ENCODE measurements around the gene FCHO2.

FCHO2 gene

DNA sequence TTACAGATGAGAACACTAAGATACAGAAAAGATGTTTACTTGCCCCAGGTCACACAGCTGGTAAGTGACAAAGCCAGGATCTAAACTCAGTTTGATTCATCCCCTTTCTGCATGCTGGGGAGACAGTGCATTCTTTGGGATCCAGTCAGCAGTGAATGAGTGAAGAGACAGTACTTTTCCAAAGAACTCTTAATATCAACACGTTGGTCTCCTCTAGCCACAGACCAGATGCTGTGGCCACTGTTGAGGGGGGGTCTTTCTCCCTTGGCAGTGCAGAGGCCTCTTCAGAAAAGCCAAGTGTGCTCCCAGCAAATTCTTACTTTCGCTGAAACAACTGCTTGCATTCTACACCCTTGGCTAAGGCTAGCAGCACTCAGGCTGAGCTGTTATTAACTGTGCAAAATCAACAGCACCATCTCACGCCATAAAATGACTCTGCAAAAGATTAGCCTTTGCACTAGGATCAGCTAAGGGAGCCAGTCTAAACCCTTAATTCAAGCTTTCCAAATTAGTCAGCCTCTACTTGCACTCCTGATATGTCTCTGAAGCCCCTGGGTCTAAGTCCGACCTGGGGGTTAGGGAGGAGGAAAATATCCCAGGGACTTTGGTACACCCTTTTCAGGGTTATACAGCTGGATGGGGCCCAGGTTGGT is 159.7 kb downstream of the FCHO2 start:
- no peak for TF ChIP-seq CTCF (conservative IDR thresholded peaks at IDR 0.05; ENCODE audit: control insufficient read depth, insufficient read depth, low read depth, low read length)
- no peak overlapping the region for H3K4me3 ChIP-seq (ENCODE audit: control insufficient read depth, low read depth, low read length)
- DNase-seq (ENCODE audit: low read depth), result peak; percentile 94

- TF ChIP-seq CTCF (conservative IDR thresholded peaks at IDR 0.05; ENCODE audit: control insufficient read depth, insufficient read depth, low read depth, low read length), result no peak
- DNase-seq (ENCODE audit: low read depth), result no peak
- no peak overlapping the region for H3K4me3 ChIP-seq (ENCODE audit: control insufficient read depth, low read depth, low read length)
Observed at GRCh38 chr5:73116506-73116905, 160.7 kb downstream of the FCHO2 start.

DNA sequence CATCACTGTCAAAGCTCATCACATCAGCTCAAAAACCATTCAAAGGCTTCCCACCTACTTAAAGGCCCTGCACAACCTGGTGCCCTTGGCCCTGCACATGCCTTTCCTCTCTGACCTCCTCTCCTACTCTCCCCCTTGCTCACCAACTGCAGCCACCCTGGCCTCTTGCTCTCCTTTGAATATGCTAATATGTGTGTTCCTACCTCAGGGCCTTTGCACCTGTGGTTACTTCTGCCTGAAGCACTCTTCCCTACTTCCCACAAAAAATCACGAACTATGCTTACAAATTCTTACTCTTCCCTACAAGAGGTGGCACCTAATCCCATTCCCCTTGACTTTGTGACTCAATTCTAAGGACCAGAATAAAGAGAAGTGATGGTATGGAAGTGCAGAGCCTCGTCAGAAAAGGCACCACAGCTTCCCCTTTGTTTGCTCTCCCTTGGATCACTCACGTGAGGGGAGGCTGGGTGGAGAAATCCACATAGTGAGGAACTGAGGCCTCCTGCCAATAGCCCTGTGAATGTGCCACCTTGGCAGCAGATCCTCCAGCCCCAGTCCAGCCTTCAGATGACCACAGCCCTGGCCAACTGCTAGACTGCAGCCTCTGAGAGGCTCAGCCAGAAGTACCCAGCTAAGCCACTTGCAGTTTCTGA is 161.4 kb downstream of the FCHO2 start:
- no peak overlapping the region for H3K4me3 ChIP-seq (ENCODE audit: control insufficient read depth, low read depth, low read length)
- no peak for DNase-seq (ENCODE audit: low read depth)
- TF ChIP-seq CTCF (conservative IDR thresholded peaks at IDR 0.05; ENCODE audit: control insufficient read depth, insufficient read depth, low read depth, low read length), result no peak

DNA sequence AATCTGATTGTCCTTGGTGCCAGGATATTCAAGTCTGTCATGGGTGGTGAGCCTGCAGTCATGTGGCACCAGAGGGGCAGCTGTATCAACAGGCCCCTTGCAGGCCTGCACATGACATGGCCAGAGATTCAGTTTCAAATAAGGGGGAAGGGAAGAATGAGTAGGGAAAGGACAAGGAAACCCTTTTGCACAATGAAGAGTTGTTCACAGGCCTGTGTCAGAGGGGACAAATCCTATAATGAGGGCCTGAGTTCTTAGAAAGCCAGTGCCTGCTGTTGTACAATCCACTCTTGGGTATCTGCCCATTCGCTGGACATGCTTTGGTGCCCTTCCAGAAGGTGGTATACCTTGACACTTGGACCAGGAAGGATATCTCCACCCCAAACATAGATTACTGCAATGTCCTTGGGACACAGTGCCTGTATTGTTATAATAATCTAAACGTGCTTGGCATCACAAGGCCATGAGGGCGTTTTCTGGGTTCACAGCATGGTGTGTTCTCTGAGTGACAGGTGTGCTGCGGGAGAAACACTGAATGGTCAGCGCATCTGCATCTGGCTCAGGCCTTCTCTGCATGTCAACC is 162.6 kb downstream of the FCHO2 start:
- DNase-seq (ENCODE audit: low read depth), result no peak
- TF ChIP-seq CTCF (conservative IDR thresholded peaks at IDR 0.05; ENCODE audit: control insufficient read depth, insufficient read depth, low read depth, low read length), result no peak
- no peak overlapping the region for H3K4me3 ChIP-seq (ENCODE audit: control insufficient read depth, low read depth, low read length)

- TF ChIP-seq CTCF (conservative IDR thresholded peaks at IDR 0.05; ENCODE audit: control insufficient read depth, insufficient read depth, low read depth, low read length), result no peak
- H3K4me3 ChIP-seq (ENCODE audit: control insufficient read depth, low read depth, low read length), result peak overlapping the region; percentile 9
- DNase-seq (ENCODE audit: low read depth), result peak; percentile 8
Observed at GRCh38 chr5:73119451-73120157, 163.8 kb downstream of the FCHO2 start.

GRCh38 chr5:73120222-73121118 is 164.6 kb downstream of the FCHO2 start, which contains the start of gene TMEM171:
TSS of gene TMEM171 (plus strand) at chr5:73120575. CDS start at chr5:73123374, 2,799 bp downstream.
- H3K4me3 ChIP-seq (ENCODE audit: control insufficient read depth, low read depth, low read length), result peak within 1 kb of the TSS; percentile 70
- no peak for TF ChIP-seq CTCF (conservative IDR thresholded peaks at IDR 0.05; ENCODE audit: control insufficient read depth, insufficient read depth, low read depth, low read length)
- peak; percentile 35 for DNase-seq (ENCODE audit: low read depth)

Data from fibroblast of mammary gland (primary cell).